T-cell (primary cell): Measurements from ENCODE around the gene CTBP2. TPM values are rescaled to one million over a fixed set of nuclear protein-coding genes. Genes with fewer than 3 reads are reported as not detected.
A peak's percentile ranks its signal among the peaks of the same experiment; 100 is the strongest.

Source experiments
- ATAC-seq, 4 experiments: fragments of 200-7000 bp in 3 of 4; fragments of 150-1000 bp in 1 of 4; cut with Tn5 transposase; replicated peaks in 1 of 4; 1 replicate in 3 of 4; 2 replicates in 1 of 4; pipeline ENCODE4 v1.10.0; 2021; ENCODE audit warnings: moderate library complexity in 3 of 4, mild to moderate bottlenecking in 2 of 4, moderate number of reproducible peaks in 1 of 4
- CTCF ChIA-PET, 2 donors: fragments of 300-600 bp; sonication (Branson Sonifier 250); formaldehyde crosslinking; loops; one replicate each; lab custom pipeline; 2022; ENCODE audit warnings: antibody characterized with exemption in 2 of 2; lab: Charles Lee
- POLR2A ChIA-PET, 2 donors: fragments of 300-600 bp; sonication (Branson Sonifier 250); formaldehyde crosslinking; loops; one replicate each; lab custom pipeline; 2022; ENCODE audit warnings: antibody characterized with exemption in 2 of 2; lab: Charles Lee
- DNase-seq, 35 experiments: peaks; one replicate each; pipeline versions ENCODE4 v3.0.0 to v3.0.0-alpha.2; 2013 to 2023
- H3K27ac ChIP-seq: one replicate; pipeline ENCODE4 v1.5.1; 2013; ENCODE audit warnings: low read length
- H3K27me3 ChIP-seq, 2 experiments: replicated peaks in 1 of 2; 1 replicate in 1 of 2; 2 replicates in 1 of 2; pipeline versions ENCODE4 v1.6.1 to v1.7.0; 2013; ENCODE audit warnings: low read length in 1 of 2, mixed read lengths in 1 of 2; ENCODE audit not compliant: control insufficient read depth in 2 of 2, insufficient read depth in 2 of 2; ENCODE audit errors: extremely low read depth in 1 of 2
- H3K36me3 ChIP-seq, 2 donors: 1 replicate in 1 of 2; 2 replicates in 1 of 2; pipeline versions ENCODE4 v1.6.1 to v1.7.0; 2013; ENCODE audit warnings: low read length in 1 of 2; ENCODE audit not compliant: control insufficient read depth in 2 of 2, insufficient read depth in 1 of 2; ENCODE audit errors: extremely low read depth in 1 of 2
- H3K4me1 ChIP-seq, 2 experiments: 1 replicate in 1 of 2; 2 replicates in 1 of 2; pipeline versions ENCODE4 v1.6.1 to v1.7.0; 2013; ENCODE audit warnings: low read length in 2 of 2, mixed read lengths in 1 of 2; ENCODE audit not compliant: insufficient read depth in 2 of 2, control insufficient read depth in 1 of 2; ENCODE audit errors: extremely low read depth in 1 of 2
- H3K4me3 ChIP-seq, 2 donors: 1 replicate in 1 of 2; 2 replicates in 1 of 2; pipeline versions ENCODE4 v1.5.1 to v1.7.0; 2013; ENCODE audit warnings: mild to moderate bottlenecking in 2 of 2, low read length in 1 of 2, moderate library complexity in 1 of 2; ENCODE audit not compliant: control insufficient read depth in 1 of 2; ENCODE audit errors: extremely low read depth in 1 of 2
- H3K9me3 ChIP-seq: 2 replicates; pipeline ENCODE4 v1.7.0; 2013
- H3K27ac Mint-ChIP-seq, 2 donors: one replicate each; pipeline ENCODE4 v1.8.0; 2020 to 2021; ENCODE audit warnings: mild to moderate bottlenecking in 2 of 2, mixed read lengths in 2 of 2
- H3K27me3 Mint-ChIP-seq, 2 donors: one replicate each; pipeline ENCODE4 v1.8.0; 2021 to 2022; ENCODE audit warnings: mixed read lengths in 2 of 2
- H3K36me3 Mint-ChIP-seq: one replicate; pipeline ENCODE4 v1.8.0; 2021; ENCODE audit warnings: mixed read lengths
- H3K4me1 Mint-ChIP-seq, 3 donors: one replicate each; pipeline ENCODE4 v1.8.0; 2020 to 2022; ENCODE audit warnings: mixed read lengths in 3 of 3, mild to moderate bottlenecking in 1 of 3
- H3K4me3 Mint-ChIP-seq, 3 donors: one replicate each; pipeline ENCODE4 v1.8.0; 2020 to 2022; ENCODE audit warnings: mild to moderate bottlenecking in 3 of 3, mixed read lengths in 3 of 3, moderate library complexity in 3 of 3
- H3K9me3 Mint-ChIP-seq, 3 donors: one replicate each; pipeline ENCODE4 v1.8.0; 2020 to 2022; ENCODE audit warnings: mixed read lengths in 3 of 3
- WGBS: methylation state at CpG from one replicate; pipeline ENCODE4 v1.1.5; 2013; ENCODE audit warnings: missing lambda C conversion rate; ENCODE audit not compliant: insufficient coverage; 5-methylcytosine and 5-hydroxymethylcytosine counted together
- total RNA-seq, 35 experiments: library from RNA in 6 of 35; stranded (reverse) in 6 of 35; fragments of 120-200 nt in 1 of 35; gene quantifications; one replicate each; pipeline versions ENCODE4 v1.2.1 to v1.2.4 and lab custom pipeline; 2013 to 2026

CTBP2 gene
- total RNA-seq, 5 donors from 2014 or later (not counting 1 experiment from before 2014, with no cell fraction given), result 1.1 to 5.8 (median 3.1) TPM

- no peaks in the 10 kb centered on the region for H3K36me3 ChIP-seq
- no peak for DNase-seq
- no peaks in the 10 kb centered on the region for H3K4me1 ChIP-seq
- peaks cover 0 to 11% of the 10 kb centered on the region in 2 experiments for H3K27me3 ChIP-seq
- no peak overlapping the region for H3K27ac Mint-ChIP-seq
- no peaks in the 10 kb centered on the region for H3K36me3 Mint-ChIP-seq
- H3K4me3 Mint-ChIP-seq, result no peak overlapping the region
- H3K9me3 ChIP-seq, result no peaks in the 10 kb centered on the region
- H3K9me3 Mint-ChIP-seq, result no peaks in the 10 kb centered on the region
- H3K27me3 Mint-ChIP-seq, result peaks cover 4 to 18% of the 10 kb centered on the region in 2 donors
- no peak for ATAC-seq
- WGBS, result 80% methylated on average over 12 of the region's 16 CpGs
- no peak overlapping the region for H3K4me3 ChIP-seq
- H3K27ac ChIP-seq, result no peak overlapping the region
- POLR2A ChIA-PET, result no interaction called here
- CTCF ChIA-PET, result no interaction called here
- peaks cover 0 to 6% (median 3%) of the 10 kb centered on the region in 3 donors for H3K4me1 Mint-ChIP-seq
These were observed 111.0 kb downstream of the CTBP2 start for GRCh38 chr10:125049216-125049881.

GRCh38 chr10:125048094-125048864, 112.1 kb downstream of the CTBP2 start:
- peaks cover 0 to 6% (median 3%) of the 10 kb centered on the region in 3 donors for H3K4me1 Mint-ChIP-seq
- H3K27ac Mint-ChIP-seq, result no peak overlapping the region
- WGBS, result 68% methylated on average over 9 of the region's 16 CpGs
- H3K4me3 Mint-ChIP-seq, result no peak overlapping the region
- H3K27me3 Mint-ChIP-seq, result peaks cover 4 to 16% of the 10 kb centered on the region in 2 donors
- Histone ChIP-seq H3K9me3 (no peaks in the 10 kb centered on the region), H3K4me3 (no peak overlapping the region), H3K36me3 (no peaks in the 10 kb centered on the region), H3K4me1 (no peaks in the 10 kb centered on the region), H3K27me3 (peaks cover 0 to 10% of the 10 kb centered on the region in 2 experiments), H3K27ac (no peak overlapping the region)
- DNase-seq (peak in 30 of 35 experiments; percentile 4 to 56 (median 32)), ATAC-seq (peak in 2 of 4 experiments; percentile 64 to 65)
- no peaks in the 10 kb centered on the region for H3K36me3 Mint-ChIP-seq
- H3K9me3 Mint-ChIP-seq, result no peaks in the 10 kb centered on the region
- CTCF ChIA-PET, result interaction anchor here (0.6 to 1.5 kb wide), 5 partner anchors 9 to 945 kb away, joined by 3 read pairs; no protein-coding TSS in a partner anchor
- POLR2A ChIA-PET, result no interaction called here

GRCh38 chr10:125043841-125044658, 116.3 kb downstream of the CTBP2 start:
- Histone ChIP-seq H3K27ac (no peak overlapping the region), H3K9me3 (no peaks in the 10 kb centered on the region), H3K4me1 (no peaks in the 10 kb centered on the region), H3K27me3 (peaks cover 0 to 4% of the 10 kb centered on the region in 2 experiments), H3K4me3 (no peak overlapping the region), H3K36me3 (no peaks in the 10 kb centered on the region)
- WGBS, result 92% methylated on average over 13 of the region's 17 CpGs
- H3K36me3 Mint-ChIP-seq, result no peaks in the 10 kb centered on the region
- ChIA-PET CTCF (interaction anchor here in 1 of 2 donors (1.5 kb wide), 1 partner anchor 8 kb away, joined by 5 read pairs; no protein-coding TSS in a partner anchor), POLR2A (no interaction called here)
- DNase-seq (no peak), ATAC-seq (no peak)
- H3K9me3 Mint-ChIP-seq, result no peaks in the 10 kb centered on the region
- H3K27me3 Mint-ChIP-seq, result no peaks in the 10 kb centered on the region
- H3K4me1 Mint-ChIP-seq, result peaks cover 0 to 2% (median 0%) of the 10 kb centered on the region in 3 donors
- no peak overlapping the region for H3K4me3 Mint-ChIP-seq
- no peak overlapping the region for H3K27ac Mint-ChIP-seq

GRCh38 chr10:125041856-125042506, 118.4 kb downstream of the CTBP2 start:
- no peaks in the 10 kb centered on the region for H3K36me3 Mint-ChIP-seq
- Histone ChIP-seq H3K36me3 (no peaks in the 10 kb centered on the region), H3K4me1 (no peaks in the 10 kb centered on the region), H3K4me3 (no peak overlapping the region), H3K27me3 (peaks cover 0 to 6% of the 10 kb centered on the region in 2 experiments), H3K9me3 (no peaks in the 10 kb centered on the region), H3K27ac (no peak overlapping the region)
- no peaks in the 10 kb centered on the region for H3K4me1 Mint-ChIP-seq
- ChIA-PET CTCF (no interaction called here), POLR2A (no interaction called here)
- 76% methylated on average over 5 of the region's 9 CpGs for WGBS
- no peaks in the 10 kb centered on the region for H3K27me3 Mint-ChIP-seq
- ATAC-seq (no peak), DNase-seq (no peak)
- no peaks in the 10 kb centered on the region for H3K9me3 Mint-ChIP-seq
- no peak overlapping the region for H3K27ac Mint-ChIP-seq
- H3K4me3 Mint-ChIP-seq, result no peak overlapping the region

GRCh38 chr10:125039354-125039769, 121.0 kb downstream of the CTBP2 start:
- Mint-ChIP-seq H3K27me3 (peaks cover 3% of the 10 kb centered on the region in 2 donors), H3K27ac (no peak overlapping the region), H3K4me3 (no peak overlapping the region), H3K4me1 (no peaks in the 10 kb centered on the region), H3K9me3 (no peaks in the 10 kb centered on the region), H3K36me3 (no peaks in the 10 kb centered on the region)
- Histone ChIP-seq H3K4me3 (no peak overlapping the region), H3K27ac (no peak overlapping the region), H3K27me3 (peaks cover 0 to 6% of the 10 kb centered on the region in 2 experiments), H3K4me1 (no peaks in the 10 kb centered on the region), H3K36me3 (no peaks in the 10 kb centered on the region), H3K9me3 (no peaks in the 10 kb centered on the region)
- CTCF ChIA-PET, result no interaction called here
- POLR2A ChIA-PET, result no interaction called here
- ATAC-seq (no peak), DNase-seq (no peak)
- 94% methylated on average over 15 of the region's 15 CpGs for WGBS

GRCh38 chr10:125038637-125039036, 121.7 kb downstream of the CTBP2 start:
- no peak overlapping the region for H3K4me3 ChIP-seq
- Mint-ChIP-seq H3K4me3 (no peak overlapping the region), H3K27ac (no peak overlapping the region), H3K9me3 (no peaks in the 10 kb centered on the region), H3K27me3 (peaks cover 3% of the 10 kb centered on the region in 2 donors), H3K4me1 (no peaks in the 10 kb centered on the region), H3K36me3 (no peaks in the 10 kb centered on the region)
- H3K4me1 ChIP-seq, result no peaks in the 10 kb centered on the region
- H3K27ac ChIP-seq, result no peak overlapping the region
- CTCF ChIA-PET, result no interaction called here
- H3K9me3 ChIP-seq, result no peaks in the 10 kb centered on the region
- POLR2A ChIA-PET, result no interaction called here
- ATAC-seq, result no peak
- H3K36me3 ChIP-seq, result no peaks in the 10 kb centered on the region
- H3K27me3 ChIP-seq, result peaks cover 0 to 4% of the 10 kb centered on the region in 2 experiments
- DNase-seq, result no peak
- 88% methylated on average over 5 of the region's 8 CpGs for WGBS
